LoVo (cell line): ENCODE measurements around the gene GM2A.
"Not testable (repeated sequence)": the region's sequence is repeated elsewhere in the genome, so short reads cannot be mapped to it uniquely, and the experiment has no call there.

ENCODE experiments used
- DNase-seq: peaks from one replicate; pipeline ENCODE4 v3.0.0-alpha.2; 2016; ENCODE audit warnings: low spot score

Gene GM2A

DNA sequence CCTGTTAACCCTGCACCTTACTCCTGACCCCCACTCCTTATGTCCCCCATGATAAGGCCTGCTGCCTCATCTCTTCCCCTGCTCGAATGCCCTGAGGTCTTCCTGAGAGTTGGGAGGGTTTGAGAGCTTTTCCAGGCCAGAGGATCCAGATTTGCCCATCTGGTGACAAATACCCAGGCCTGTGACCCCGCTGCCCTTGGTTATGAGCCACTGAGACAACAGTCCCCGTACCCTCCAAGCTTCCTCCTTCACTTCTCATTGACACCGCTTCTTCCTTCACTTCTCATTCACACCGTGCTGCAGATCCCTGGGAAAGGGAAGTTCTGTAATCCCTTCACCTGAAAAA is 593 bp downstream of the GM2A start:
- DNase-seq = no peak

DNA sequence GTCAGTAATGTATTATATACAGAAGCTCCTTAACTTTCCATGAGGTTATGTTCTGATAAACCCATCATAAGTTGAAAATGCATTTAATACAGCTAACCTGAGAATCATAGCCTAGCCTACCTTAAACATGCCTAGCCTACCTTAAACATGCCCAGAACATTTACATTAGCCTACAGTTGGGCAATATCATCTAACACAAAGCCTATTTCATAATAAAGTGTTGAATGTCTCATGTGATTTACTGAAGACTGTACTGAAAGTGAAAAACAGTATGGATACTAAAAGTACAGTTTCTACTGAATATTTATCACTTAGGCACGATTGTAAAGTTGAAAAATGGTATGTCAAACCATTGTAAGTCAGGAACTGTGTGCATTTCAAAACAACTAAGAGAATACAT is 1.6 kb downstream of the GM2A start:
- no peak for DNase-seq

DNA sequence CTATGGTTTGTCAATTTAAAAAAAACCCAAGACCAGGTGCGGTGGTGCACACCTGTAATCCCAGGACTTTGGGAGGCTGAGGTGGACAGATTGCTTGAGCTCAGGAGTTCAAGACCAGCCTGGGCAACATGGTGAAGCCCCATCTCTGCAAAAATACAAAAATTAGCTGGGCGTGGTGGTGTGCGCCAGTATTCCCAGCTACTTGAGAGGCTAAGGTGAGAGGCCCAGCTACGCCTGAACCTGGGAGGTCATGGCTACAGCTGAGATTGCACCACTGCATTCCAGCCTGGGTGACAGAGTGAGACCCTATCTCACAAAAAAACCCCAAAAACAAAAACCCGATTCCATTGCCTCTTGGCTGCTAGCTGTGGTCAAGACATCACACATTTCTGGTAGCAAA is 2.0 kb downstream of the GM2A start:
- not testable (repeated sequence) for DNase-seq

DNA sequence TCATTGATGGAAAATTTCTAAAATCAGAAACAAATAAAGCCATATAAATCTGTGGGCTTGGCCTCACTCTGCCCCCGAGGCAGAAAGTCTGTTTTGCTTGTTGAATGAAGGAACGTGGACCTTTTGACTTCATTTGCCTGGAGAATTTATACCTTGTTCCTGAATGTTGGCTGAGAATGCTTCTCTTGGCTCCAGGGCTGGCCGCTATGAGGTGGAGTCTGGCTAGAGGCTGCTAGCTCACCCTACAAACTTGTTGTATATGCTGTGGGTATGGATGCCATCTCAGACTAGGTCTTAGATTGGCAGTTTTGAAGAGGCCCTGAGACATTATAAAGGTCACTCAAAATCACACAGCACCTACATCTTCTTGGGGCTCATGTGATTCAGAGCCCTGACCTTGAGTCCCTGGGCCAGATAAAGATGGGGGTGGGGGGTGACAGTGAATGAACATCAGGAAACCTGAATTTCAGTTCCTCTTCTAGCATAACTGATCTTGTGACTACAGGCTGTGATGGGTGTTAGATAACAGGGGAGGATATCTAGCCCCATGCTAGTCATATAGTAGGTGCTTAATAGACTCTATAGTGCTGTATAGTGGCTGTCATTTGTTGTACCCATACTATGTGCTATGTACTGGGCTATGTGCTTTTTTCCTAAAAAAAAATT is 2.8 kb downstream of the GM2A start:
- DNase-seq = no peak

DNA sequence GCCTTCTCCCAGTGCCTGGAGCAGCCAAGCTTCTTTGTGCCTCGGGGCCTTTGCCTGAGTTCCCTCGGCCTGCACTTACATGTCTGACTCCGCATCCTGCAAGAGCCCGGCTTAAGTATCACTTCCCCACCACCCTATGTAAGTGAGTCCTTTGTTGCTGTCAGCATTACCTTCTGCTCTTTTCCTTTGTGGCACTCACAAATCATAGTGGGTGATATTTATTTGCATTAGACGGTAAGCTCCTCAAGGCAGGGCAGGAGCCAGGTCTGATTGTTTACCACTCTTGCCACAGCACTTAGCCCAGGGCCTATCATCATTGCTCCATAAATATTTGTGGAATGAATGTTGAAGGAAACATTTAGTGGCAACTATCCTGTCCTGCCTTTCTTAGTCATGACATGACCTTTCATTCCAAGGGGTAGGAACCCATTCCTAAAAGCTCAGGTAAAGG is 4.8 kb downstream of the GM2A start:
- DNase-seq = peak; percentile 25

DNA sequence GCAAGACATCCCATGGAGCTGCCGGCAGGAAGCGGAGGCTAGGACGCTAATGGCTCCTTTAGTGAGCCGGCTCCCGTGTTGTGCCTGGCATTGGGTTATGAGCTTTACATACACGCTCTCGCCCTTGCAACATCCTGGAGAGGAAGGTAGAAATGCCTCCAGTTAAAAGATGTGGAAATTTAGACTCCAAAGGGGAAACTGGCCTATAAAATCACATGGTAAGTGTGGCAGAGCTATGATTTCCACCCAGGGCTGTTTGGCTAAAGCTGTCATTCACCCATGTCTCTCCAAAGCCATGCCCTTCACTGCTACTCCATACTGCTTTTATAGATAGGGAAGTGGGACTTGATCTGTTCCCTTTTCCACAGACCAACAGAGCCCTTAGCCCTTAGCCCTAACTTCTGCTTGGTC is 5.2 kb downstream of the GM2A start:
- no peak for DNase-seq

DNA sequence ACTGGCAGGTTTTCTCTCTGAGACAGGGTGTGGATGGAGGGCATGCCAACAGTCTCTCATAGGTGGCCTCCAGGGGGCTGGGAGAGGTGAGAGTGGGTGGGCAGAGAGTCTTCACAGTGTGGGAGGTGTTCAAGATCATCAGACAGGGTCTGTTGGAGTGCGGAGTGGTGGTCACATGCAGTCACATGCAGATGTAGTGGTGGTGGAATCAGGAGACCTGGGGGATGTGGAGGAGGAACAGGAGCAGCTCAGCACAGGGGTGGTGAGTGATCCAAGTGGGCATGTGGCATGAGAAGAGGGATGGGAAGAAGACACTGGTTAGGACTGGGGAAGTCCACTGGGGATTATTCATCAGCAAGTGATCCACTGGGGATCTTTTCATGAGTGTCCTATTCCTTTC is 5.8 kb downstream of the GM2A start:
- DNase-seq = no peak

DNA sequence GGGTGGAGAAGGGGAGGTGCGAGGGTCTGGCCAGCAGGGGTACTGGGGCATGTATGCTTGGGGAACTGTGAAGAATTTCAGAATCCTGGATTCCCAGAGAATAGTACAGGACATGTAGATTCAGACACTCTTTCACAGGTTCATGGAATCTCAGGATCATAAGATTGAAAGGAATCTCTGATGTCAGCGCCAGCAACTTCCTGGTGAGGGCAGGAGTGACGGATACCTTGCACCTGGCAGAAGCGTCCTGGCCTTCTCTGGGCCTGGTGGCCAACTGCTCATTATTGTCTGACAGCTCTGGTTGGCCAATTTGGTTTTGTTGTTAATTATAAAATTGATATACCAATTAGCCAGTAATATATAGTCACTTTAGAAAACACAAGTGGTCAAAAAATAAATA is 6.9 kb downstream of the GM2A start:
- DNase-seq = no peak

DNA sequence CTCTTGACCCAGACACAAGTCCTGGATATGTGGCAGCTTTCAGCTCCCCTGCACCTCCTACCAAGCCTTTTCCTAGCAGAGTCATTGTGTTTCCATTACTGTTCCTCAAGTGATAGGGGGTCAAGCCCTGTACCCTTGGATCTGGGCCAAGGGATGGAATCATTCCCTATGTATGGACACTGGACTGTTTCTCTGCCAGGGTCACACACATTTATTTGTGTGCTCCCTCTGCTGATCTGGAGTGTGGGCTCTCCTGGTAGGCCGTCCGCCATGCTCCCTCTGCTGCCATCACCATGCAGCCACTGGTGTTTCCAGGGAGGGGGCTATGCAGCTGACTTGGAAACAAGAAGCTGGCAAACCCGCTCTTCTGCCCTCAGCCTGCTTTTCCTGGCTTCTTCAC is 9.5 kb downstream of the GM2A start:
- no peak for DNase-seq

DNA sequence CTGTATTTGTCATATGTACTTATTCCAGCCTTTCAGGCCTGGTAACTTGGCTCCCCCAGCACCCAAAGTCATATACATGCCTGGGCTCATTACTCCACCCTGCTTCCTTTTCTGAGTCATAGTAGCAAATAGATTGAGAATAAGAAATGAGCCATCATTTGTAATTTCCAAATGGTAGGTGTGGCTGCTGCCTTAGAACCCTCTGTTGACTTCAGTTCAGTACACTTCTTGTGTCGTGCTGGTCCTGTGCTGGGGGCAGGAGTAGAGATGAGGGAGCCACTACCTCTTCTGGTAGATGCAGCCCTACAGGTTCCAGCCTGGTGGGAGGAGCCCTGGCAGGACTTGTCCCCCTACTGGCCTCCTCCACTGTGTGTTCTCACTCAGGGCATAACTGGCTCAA is 11.1 kb downstream of the GM2A start:
- peak; percentile 64 for DNase-seq

DNA sequence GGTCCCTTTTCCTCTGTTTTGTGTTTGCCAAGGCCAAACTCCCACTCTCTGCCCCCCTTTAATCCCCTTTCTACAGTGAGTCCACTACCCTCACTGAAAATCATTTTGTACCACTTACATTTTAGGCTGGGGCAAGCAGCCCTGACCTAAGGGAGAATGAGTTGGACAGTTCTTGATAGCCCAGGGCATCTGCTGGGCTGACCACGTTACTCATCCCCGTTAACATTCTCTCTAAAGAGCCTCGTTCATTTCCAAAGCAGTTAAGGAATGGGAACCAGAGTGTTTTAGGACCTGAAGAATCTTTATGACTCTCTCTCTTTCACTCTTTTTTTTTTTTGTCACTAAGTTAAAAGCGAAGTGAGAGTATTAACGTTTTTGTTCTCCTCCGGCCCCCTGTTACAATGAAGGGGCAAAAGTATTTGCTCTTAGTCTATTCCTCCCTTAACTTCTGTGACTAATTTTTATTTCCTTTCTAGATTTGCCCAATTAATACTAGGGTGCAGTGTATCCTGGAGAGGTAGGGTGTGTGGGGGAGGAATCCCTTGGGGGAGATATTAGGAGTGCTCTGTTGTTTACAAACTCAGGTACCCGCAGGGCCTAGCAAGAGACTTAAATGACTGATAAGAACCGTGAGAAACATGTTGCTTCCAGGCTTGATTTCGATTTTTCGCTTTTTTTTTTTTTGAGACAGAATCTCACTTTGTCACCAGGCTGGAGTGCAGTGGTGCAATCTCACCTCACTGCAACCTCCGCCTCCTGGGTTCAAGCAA is 14.7 kb downstream of the GM2A start:
- DNase-seq = no peak

DNA sequence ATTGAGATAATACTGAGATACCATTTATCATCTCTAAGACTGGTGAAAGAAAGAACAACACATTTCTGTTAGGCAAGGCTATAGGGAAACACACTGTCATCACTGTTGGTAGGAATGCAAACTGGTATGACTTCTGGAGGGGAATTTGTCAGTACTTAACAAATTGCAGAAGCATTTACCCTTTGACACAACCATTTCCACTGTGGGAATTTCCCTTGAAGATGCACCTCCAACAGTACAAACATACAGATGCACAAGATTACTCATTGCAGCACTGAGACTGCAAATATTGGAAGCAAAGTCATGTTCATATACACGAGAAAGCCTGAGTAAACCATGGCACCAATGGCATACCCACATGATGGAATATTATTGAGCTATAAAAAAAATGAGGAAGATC is 17.6 kb downstream of the GM2A start:
- no peak for DNase-seq

DNA sequence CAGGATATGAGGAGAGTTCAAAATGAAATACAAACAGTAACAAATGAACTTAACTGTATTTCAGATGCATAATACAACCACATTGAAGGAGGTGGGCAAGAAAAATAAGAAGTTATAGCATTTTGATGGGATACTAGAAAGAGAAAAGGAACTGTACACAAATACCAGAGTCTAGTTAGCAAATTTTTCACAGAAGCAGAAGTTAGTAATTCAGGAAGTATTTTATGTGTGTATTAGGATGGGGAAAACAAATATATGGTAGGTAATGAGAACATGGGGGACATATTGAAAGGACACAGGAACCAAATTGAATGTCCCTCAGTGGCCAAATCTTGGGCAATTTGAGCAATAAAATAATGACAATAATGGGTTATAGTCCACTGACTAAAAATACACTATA is 18.4 kb downstream of the GM2A start:
- no peak for DNase-seq

DNA sequence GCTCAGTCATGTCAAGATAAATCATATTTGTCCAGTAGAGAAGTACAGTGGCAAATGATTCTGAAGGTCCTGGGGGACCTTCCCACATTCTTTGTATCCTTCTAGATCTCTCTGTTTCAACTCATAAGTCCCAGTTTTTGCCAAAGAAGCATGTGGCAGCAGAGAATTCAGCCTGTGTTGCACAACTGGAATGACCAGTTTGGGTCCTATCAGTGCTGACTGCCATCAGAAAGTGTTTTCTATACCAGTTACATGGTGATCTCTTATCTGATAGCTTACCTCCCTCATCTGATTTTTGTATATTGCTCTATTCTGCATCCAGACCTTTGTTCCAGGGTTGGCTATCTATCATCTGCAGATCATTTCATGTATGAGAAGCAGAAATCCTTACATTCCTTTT is 21.7 kb downstream of the GM2A start:
- DNase-seq = no peak

DNA sequence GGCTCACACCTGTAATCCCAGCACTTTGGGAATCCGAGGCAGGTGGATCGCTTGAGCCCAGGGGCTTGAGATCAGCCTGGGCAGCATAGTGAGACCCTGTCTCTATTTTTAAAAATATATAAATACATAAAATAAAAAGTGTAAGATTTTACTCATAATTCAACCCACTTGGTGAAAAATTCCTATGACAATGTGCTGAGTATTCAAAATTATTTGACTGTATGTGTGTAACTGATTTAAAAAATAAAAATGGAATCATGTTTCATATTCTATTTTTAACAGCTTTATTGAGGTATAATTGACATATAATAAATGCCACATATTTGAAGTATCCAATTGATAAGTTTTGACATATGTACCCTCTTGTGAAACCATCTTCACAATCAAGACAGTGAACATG is 22.8 kb downstream of the GM2A start:
- DNase-seq = no peak

DNA sequence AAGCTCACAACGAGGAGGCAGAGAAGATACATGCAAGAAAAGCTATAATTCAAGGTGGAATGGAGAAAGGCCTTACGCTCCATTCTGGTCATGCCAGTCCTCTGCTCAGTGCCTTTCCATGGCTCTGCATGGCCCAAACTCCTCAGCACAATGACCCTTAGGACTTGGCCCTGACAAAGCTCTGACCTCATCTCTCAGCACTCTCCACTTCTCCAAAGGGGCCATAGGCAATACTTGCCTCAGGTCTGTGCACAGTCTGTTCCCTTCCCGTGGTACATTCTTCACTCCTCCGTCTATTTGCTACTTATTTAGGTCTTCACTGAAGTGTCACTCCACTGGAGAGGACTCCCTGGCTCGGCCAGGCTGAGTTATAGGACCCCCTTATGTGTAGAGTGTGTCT is 25.9 kb downstream of the GM2A start:
- no peak for DNase-seq

DNA sequence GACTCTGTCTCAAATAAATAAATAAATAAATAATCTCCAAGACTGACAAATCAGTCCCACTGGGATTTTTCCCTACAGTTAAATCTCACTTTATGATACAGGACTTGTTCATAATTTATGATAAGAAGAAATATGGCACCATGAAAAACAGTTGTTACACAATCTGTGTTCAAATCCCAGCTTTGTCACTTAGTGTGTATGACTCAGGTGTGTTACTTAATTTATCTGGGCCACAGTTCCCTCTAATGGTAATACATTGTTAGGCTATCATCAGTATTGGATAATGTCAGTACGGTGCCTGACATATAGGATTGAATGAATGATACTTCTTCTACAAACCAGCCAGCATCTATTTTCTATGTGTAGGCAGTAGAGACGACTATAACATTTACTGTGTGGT is 27.5 kb downstream of the GM2A start:
- no peak for DNase-seq

DNA sequence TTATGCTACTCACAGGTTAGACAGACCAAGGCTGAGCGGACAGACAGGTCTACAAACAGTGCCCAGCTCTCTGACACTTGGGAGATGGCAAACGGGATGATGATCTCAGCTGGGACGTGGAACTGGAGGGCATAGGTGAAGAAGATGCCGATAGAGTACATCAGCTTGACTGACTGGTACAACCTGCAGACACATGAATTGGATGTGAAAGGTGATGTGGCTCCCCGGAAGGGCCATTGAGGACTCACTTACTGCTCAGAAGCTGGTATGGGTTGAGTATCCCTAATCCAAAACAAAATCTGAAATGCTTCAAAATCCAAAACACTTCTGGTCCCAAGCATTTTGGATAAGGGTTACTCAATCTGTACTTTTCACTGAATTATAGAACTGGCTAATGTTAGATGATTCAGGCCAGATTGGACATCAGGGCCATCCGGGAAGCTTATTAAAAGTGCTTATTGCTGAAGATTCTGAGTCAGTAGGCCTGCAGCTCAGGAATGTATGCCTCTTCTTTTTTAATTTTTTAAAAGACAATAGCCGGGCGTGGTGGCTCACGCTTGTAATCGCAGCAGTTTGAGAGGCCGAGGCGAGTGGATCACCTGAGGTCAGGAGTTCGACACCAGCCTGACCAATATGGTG is 28.1 kb downstream of the GM2A start:
- no peak for DNase-seq

DNA sequence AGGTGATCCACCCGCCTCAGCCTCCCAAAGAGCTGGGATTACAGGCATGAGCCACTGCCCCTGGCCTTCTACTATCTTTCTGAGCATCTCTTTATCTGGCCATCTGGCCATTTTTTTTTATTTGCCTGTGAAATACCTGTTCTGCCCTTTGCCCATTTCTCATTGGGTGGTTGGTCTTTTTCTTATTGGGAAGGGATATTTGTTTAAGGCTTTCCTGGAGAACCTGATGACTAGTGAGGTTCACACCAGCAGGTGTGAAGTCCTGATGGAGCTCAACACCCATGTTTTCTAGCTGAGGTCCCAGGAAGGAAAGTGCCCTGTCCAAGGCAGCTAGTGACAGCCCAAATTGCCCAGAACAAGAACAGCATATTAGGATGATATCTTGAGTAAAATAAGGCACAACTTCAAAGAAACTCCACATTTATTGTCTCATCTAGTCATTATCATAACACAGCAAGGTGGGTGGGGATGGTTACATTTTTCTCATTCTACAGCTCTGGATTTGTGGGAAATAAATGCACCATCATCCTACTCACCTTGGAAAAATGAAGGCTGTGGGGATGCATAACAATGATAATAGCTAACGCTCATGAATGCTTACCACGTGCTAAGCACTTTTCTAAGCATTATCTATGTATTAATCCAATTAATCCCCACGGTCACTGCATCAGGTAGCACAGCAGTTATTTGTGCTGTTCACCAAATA is 30.3 kb downstream of the GM2A start:
- DNase-seq = no peak

DNA sequence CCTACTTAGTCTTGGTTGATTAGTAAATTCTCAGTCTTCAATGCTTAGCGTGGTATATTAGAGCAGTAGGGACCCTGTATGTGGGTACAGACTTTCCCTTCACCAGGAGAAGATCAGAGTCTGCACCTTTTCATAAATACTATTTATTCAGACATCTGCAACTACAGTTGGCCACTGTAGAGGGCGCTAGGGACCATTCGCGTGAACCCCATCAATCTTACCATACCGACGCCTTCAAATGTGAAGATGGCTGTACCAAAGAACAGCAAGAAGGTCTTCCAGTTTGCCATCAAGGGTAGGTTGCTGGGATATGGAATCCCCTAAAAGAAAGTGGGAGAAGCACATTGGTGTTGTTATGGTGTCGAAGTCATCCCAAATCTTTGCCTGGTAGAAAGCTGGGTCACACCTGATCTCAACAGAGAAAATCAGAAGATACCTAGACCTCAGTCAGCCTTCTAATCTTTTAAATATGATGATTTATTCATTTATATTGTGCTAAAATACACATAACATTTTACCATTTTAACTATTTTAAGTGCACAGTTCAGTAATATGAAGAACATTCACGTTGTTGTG is 31.5 kb downstream of the GM2A start:
- no peak for DNase-seq

DNA sequence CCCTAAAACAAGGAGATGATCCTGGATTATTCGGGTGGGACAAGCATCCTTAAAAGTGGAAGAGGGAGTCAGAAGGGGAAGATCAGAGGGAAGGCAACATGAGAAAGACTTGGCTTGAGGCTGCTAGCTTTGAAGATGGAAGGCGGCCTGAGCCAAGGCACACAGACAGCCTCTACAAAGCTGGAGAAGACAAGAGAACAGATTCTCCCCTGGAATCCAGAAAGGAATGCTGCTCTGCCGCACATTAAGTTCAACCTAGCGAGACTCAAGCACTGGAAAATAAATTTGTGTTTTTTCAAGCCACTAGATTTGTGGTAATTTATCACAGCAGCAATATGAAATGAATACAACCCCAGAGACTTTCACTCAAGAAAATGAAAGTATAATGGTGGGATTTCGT is 32.7 kb downstream of the GM2A start:
- DNase-seq = no peak

DNA sequence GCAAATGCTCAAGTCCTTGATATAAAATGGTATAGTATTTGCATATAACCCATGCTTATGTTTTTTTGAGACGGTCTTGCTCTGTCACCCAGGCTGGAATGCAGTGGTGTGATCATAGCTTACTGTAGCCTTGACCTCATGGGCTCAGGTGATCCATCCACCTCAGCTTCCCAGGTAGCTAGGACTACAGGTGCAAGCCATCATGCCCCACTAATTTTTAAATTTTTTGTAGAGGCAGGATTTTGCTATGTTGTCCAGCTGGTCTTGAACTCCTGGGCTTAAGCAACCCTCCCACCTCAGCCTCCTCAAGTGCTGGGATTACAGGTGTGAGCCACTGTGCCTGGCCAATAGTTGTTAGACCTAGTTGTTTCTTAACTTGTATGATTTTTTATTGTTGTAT is 33.3 kb downstream of the GM2A start:
- no peak for DNase-seq

DNA sequence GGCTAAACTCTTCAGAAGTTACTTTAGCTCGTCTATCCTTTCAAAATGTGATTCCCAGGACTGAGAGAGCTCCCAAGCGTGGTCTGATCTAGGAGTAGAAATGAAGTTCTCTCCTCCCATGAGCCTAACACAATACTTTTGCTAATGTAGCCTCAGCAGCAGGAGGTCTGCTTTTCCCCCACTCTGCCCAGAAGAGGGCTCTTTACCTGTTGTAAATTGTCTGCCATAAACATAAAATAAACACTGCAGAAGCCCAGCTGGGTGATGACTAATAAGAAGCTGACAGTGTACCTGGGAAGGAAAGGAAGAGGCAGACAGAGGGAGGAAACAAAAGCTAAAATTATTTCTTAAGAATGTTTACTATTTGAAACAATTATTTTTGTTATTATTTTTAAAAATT is 35.2 kb downstream of the GM2A start:
- DNase-seq = peak; percentile 83
